ENCODE data around the gene KLHL1.
"Not testable (repeated sequence)": the region's sequence is repeated elsewhere in the genome, so short reads cannot be mapped to it uniquely, and the experiment has no call there.

KLHL1 gene
- long read RNA-seq, donor 1: 0 reads
- long read RNA-seq, donor 2: 0 reads
- long read RNA-seq, donor 3: 0 reads
- long read RNA-seq, donor 4: 0 reads
- long read RNA-seq, donor 5: 0 reads
- long read RNA-seq, donor 6: 0 reads
- long read RNA-seq, donor 7: 0 reads
- long read RNA-seq, donor 8, full-length matches to known transcripts: 1 of 1 reads
- long read RNA-seq, donor 8, partial matches to known transcripts: 0 of 1 reads
- long read RNA-seq, donor 8, other reads (novel, unspliced or antisense): 0 of 1 reads

- peak; percentile 26 for DNase-seq
Observed at GRCh38 chr13:70108356-70109105, at the start of gene KLHL1. KLHL1 (minus strand) TSS chr13:70108452; CDS start chr13:70107699, 753 bp downstream.

GRCh38 chr13:70142658-70143057, 34.4 kb upstream of the KLHL1 start:
- DNase-seq: not testable (repeated sequence)

- no peak for DNase-seq
Observed at GRCh38 chr13:70128098-70128497, 19.8 kb upstream of the KLHL1 start.

- DNase-seq: no peak
Observed at GRCh38 chr13:70125693-70126092, 17.4 kb upstream of the KLHL1 start.

- no peak for DNase-seq
Observed at GRCh38 chr13:70117338-70117905, 9.2 kb upstream of the KLHL1 start.

- peak; percentile 62 for DNase-seq
Observed at GRCh38 chr13:70107498-70108281, 562 bp downstream of the KLHL1 start, which contains the start of gene ATXN8OS. ATXN8OS (plus strand) TSS chr13:70107826.

- no peak for DNase-seq
Observed at GRCh38 chr13:70107125-70107497, 1.1 kb downstream of the KLHL1 start.

- no peak for DNase-seq
Observed at GRCh38 chr13:70104481-70104880, 3.8 kb downstream of the KLHL1 start.

- no peak for DNase-seq
Observed at GRCh38 chr13:70098669-70099068, 9.6 kb downstream of the KLHL1 start.

- no peak for DNase-seq
Observed at GRCh38 chr13:70090036-70090723, 18.1 kb downstream of the KLHL1 start.

GRCh38 chr13:70088926-70089325, 19.3 kb downstream of the KLHL1 start:
- DNase-seq: no peak

- DNase-seq: no peak
Observed at GRCh38 chr13:70087247-70087646, 21.0 kb downstream of the KLHL1 start.

- no peak for DNase-seq
Observed at GRCh38 chr13:70080012-70080411, 28.2 kb downstream of the KLHL1 start.

GRCh38 chr13:70054572-70054971, 53.7 kb downstream of the KLHL1 start:
- DNase-seq: no peak

- no peak for DNase-seq
Observed at GRCh38 chr13:70051531-70051930, 56.7 kb downstream of the KLHL1 start.

- DNase-seq: no peak
Observed at GRCh38 chr13:70043685-70044084, 64.6 kb downstream of the KLHL1 start.

GRCh38 chr13:70042193-70042592, 66.1 kb downstream of the KLHL1 start:
- DNase-seq: no peak

- no peak for DNase-seq
Observed at GRCh38 chr13:70034286-70034685, 74.0 kb downstream of the KLHL1 start.

GRCh38 chr13:70027551-70027950, 80.7 kb downstream of the KLHL1 start:
- no peak for DNase-seq

GRCh38 chr13:70023516-70023915, 84.7 kb downstream of the KLHL1 start:
- no peak for DNase-seq

- DNase-seq: no peak
Observed at GRCh38 chr13:70022646-70023045, 85.6 kb downstream of the KLHL1 start.

- DNase-seq: no peak
Observed at GRCh38 chr13:70016116-70016515, 92.1 kb downstream of the KLHL1 start.

Data from right kidney (tissue), 9 donors.